Fibroblast of pulmonary artery (primary cell): ENCODE measurements around the gene ANO2.

Experiments
- DNase-seq: peaks from one replicate; pipeline ENCODE4 v3.0.0-alpha.2; 2010; ENCODE audit warnings: low read depth
- H3K4me3 ChIP-seq: replicated peaks from 2 replicates; pipeline ENCODE4 v1.5.1; 2011; ENCODE audit warnings: low read depth, mild to moderate bottlenecking, control low read depth, low read length, moderate library complexity
- CTCF ChIP-seq: IDR thresholded peaks from 2 replicates; pipeline ENCODE4 v1.5.1; 2011; ENCODE audit warnings: mild to moderate bottlenecking, control low read depth, low read length, inconsistent platforms; ENCODE audit errors: missing control alignments

The ANO2 gene

DNA sequence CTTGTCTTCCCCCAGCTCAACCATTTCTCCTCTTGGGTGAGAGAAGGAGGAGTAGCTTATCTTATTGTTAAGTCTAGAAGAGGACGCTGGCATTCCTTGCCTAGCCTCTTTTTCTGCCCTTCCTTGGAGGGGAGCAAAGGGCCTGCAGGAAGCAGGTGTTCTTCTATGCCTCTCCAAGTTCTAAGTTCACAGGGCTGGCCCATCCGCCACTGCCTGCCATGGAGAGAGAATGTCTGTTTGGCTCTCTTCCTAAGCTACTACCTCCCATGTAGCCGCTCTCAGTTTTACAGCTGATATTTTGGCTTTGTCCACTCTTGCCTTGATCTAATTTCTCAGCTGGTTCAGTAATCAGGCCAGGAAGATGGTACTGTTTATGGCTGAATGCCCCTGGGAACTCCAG, 312.0 kb downstream of the ANO2 start:
- no peak for DNase-seq
- no peak for TF ChIP-seq CTCF
- no peak overlapping the region for H3K4me3 ChIP-seq

DNA sequence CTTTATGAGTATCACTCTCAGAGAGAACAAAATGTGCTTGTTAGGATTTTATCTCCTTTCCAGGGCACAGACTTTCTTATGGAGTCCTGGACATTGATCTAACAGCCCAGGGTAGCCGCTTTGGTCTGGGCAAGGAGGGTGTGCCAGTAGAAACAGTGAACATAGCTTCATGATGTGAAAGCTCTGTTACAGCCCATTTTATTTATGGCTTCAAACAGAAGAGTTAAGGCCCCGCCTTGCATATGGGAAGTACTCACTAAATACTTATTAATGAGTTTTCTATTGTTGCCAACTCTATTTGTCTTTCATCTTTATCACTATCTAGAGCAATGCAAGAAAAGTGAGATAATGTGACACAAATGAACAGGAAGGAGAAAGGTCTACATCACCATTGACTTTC, 312.6 kb downstream of the ANO2 start:
- DNase-seq: no peak
- H3K4me3 ChIP-seq: no peak overlapping the region
- TF ChIP-seq CTCF: no peak

DNA sequence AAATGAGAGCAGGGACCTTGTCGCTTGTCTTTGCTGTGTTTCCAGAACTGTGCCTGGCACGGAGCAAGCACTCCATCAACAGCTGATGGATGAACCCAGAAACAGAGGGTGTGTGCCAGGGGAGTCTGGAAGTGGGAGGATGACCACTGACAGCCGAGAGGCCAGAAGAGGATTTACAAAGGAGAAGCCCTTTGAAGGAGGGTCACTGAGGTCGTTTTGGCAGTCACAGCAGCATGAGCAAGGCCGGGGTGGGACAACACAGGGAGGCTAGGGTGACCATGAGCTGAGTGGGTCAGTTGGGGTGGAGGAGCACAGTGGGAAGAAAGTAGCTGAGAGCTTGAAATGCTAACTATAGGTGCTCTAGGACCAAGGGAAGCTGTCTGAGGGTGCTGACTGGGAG, 313.6 kb downstream of the ANO2 start:
- TF ChIP-seq CTCF: no peak
- DNase-seq: no peak

DNA sequence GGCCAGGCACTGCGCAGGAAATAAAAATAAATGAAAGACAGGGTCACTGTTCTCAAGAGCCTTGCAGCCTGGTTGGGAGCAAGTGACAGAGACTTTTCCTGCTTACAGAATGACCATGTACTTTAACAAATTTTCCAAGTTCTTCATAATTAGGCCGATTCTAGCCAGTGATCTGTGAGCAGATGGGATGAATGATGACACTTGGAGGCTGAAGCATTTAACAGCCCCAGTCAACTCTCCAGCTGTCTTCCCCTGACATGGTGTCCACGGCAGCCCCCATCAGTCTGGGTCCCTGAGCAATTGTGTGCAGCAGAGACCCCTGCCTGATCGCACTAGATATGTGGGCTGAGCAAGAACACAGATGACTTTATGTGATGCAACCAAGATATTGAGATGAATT, 314.3 kb downstream of the ANO2 start:
- TF ChIP-seq CTCF: no peak
- H3K4me3 ChIP-seq: no peak overlapping the region
- DNase-seq: no peak

More for the DNA sequence above, 313.6 kb downstream of the ANO2 start:
- H3K4me3 ChIP-seq: no peak overlapping the region

DNA sequence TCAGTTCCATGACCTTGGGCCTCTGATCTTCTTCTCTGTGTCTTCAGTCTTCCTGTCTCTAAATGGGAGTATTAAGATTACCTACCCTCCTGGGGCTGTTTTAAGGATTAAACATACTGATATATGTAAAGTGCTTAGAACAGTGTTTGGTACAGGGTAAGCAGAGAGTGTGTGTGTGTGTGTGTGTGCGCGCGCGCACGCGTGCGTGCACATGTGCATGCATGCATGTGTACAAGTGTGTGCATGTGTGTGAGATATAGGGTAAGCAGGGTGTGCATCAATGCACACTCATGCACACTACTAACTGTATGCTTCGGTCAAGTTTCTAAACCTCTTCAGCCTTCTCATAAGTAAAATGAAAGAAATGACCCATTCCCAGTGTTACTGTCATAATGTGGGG, 316.6 kb downstream of the ANO2 start:
- TF ChIP-seq CTCF: no peak
- no peak overlapping the region for H3K4me3 ChIP-seq
- DNase-seq: no peak

DNA sequence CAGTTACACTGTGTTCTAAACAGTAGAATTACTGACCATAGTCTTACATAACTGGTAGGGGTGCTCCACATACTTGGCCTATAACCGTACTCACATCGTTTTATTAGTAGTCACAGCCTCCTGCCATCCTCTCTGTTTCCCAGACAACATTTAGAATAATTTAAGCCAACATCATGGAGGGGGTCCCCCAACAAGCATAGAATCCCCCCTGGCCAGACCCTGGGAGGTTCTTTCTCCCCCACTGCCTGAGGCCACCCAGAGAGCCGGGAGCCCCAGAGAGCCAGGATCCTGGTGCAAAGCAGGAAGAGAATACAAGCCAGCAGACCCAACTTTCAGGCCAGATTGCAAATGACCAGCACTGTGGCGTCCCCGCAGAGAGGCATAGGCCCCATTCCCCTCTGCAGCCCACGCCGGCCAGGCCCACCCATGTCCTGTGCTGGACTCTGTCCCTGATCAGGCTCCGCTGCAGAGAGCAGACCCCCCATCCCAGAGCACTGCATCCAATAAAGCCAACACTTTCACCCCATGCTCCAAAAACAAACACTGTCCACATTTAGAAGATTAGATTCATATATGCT, 317.9 kb downstream of the ANO2 start:
- no peak for TF ChIP-seq CTCF
- DNase-seq: no peak
- no peak overlapping the region for H3K4me3 ChIP-seq

DNA sequence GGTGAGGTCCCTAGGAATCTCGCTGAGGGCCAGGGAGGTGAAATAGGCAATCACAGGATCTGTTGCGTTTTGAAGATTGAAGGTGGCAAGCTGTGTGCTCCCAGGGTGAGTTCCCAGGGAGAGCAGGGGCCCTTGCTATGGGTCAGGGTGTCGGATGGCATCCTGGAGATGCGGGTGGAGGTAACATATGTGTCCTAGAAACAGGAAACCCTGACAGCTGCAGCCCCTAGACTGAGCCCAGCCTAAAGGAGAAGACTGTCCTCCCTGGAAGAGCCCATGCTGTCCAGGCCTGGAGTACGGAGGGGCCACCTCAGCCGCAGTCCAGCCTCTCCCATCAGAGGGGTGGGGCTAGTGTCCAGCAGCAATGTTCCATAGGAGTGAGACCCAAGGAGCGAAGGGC, 318.9 kb downstream of the ANO2 start:
- no peak overlapping the region for H3K4me3 ChIP-seq
- no peak for DNase-seq
- no peak for TF ChIP-seq CTCF
